Myocyte (in vitro differentiated cells): ENCODE results near the gene FUT3. TPM values are rescaled to one million over a fixed set of nuclear protein-coding genes. Genes with fewer than 3 reads are reported as not detected.
A peak's percentile ranks its signal among the peaks of the same experiment; 100 is the strongest.
"Not testable (repeated sequence)": the region's sequence is repeated elsewhere in the genome, so short reads cannot be mapped to it uniquely, and the experiment has no call there.

Experiments used
- DNase-seq: peaks from one replicate; pipeline ENCODE4 v3.0.0-alpha.2; 2012; ENCODE audit warnings: low read depth
- polyA plus RNA-seq: library from polyadenylated mRNA; unstranded; fragments of >200 nt; gene quantifications from one replicate; pipeline ENCODE4 v1.2.1, GENCODE V29; 2012; ENCODE audit warnings: missing spikeins
- total RNA-seq: library from RNA; depleted of rRNA; stranded (reverse); fragments of >200 nt; gene quantifications from 2 replicates; pipeline ENCODE4 v1.2.3, GENCODE V29; 2014

Gene FUT3
- total RNA-seq = not detected in 2 replicates
- 0.15 TPM for polyA plus RNA-seq

- no peak for DNase-seq
Measured at GRCh38 chr19:5851302-5851701, at the start of gene FUT3. FUT3 (minus strand) TSS chr19:5851449.

- DNase-seq = no peak
Measured at GRCh38 chr19:5900976-5901375, 49.7 kb upstream of the FUT3 start.

DNA sequence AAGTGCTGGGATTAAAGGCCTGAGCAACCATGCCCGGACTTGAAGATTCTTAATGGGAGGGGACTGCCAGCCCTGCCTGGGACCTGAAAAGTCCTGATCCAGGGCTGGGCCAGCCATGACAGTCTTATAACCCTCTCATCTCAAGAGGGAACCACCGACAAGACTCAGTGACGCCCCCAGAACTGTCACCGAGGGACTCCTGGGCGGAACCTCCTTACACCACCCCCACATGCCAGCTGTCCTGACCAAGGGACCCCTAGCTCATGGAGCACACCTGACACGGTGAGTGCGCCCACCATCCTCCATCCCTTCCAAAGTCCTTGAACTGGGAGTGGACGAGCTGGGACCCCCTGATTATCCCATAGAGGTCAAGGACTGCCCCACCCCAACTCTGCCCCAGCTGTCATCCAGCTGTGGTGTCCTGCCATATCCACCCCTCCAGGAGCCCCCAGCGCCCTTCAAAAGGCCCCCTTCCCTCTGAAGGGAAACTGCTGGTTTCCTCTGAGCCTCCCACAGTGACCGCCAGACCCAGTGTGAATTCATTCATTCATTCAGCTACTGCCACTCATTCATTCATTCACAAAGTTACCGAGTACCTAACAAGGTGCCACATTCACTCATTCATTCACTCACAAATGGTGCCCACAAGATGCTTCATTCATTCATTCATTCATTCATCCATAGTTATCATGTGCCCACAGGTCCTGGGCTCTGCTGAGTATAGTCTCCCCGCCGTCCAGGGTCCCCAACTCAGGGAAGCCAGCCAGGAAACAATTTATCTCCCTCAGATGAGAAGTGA is 48.7 kb upstream of the FUT3 start:
- no peak for DNase-seq

DNA sequence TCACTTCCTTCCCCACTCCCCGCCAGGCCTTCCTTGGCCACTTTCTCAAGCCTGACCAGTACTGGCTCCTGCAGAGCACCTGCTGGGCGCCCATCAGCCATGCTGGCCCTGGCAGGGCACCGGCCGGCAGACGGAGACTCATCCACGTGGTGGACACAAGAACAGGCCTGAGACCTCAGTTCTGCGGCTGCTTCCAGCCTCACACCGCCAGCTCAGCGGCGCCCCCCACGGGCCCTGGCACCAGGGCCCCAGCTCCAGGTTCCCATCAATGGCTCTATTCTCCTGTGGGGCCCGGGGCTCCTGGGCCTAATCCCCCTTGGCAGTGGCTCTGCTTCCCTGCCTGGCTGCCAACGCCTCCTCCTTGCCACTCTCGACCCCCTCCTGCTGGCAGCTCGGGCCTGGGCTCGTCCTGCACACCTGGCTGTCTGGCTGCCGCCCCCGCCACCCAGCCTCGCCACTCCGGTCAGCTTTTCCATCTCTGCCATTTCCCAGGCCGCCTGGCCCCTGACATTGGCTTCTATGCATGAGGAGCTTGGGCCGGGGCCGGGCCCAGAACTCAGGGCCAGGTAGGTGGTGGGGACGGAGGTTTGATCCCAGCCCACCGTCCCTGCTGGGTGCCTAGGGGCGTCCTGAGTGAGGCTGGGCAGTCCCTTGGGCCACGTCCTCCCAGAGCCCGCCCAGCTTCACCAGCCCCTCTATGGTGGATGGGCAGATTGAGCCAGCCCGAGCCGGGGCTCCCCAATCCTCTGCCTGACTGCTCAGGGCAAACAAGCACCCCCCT is 46.1 kb upstream of the FUT3 start:
- no peak for DNase-seq

- DNase-seq = no peak
Measured at GRCh38 chr19:5896365-5897076, 45.3 kb upstream of the FUT3 start.

DNA sequence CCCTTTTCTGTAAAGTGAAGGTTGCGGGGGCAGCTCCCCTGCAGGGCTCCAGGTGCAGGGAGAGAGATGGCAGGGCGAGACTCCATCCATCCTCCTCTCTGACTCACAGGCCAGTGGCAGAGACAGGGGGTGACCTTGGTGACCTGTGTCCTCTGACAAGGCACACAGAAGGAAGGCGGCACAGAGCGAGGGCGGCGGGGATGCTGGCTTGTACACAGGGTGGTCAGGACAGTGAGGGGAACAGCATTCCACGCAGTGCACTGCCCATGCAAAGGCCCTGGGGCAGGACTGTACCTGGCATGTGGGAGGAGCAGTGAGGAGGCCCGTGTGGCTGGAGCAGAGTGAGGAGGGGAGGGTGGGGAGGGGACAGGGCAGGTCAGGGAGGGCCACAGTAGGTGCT is 44.6 kb upstream of the FUT3 start:
- DNase-seq = no peak

- DNase-seq = no peak
Measured at GRCh38 chr19:5895409-5895808, 44.2 kb upstream of the FUT3 start.

DNA sequence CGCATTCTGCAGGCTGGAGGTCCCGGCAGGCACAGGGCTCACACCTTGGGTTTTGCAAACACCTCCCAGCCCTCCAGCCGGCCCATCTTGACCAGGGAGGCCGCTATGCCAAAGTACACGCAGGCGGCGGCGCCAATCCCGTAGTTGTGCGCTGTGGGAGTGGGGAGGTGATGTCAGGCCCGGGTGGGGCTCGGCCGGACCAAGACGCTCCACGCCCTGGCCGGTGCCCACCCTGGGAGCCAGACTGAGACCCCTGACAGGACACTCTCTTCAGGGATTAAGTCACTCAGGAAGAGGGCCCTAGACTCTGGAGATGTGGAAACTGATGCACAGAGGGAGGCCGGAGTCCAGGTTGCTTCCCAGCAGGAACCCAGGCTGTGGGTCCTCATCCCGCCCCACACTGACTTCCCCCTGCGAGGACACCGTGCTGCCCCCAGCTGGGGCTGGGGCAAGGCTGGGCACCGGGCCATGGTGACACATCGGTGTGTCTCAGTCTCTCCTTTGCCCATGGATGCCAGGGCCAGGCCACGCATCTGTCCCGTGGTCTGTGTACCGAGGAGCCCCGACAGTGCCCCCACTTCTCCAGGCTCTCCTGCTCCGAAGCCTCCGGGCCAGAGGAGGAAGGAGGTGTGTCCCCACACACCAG is 43.6 kb upstream of the FUT3 start:
- no peak for DNase-seq

DNA sequence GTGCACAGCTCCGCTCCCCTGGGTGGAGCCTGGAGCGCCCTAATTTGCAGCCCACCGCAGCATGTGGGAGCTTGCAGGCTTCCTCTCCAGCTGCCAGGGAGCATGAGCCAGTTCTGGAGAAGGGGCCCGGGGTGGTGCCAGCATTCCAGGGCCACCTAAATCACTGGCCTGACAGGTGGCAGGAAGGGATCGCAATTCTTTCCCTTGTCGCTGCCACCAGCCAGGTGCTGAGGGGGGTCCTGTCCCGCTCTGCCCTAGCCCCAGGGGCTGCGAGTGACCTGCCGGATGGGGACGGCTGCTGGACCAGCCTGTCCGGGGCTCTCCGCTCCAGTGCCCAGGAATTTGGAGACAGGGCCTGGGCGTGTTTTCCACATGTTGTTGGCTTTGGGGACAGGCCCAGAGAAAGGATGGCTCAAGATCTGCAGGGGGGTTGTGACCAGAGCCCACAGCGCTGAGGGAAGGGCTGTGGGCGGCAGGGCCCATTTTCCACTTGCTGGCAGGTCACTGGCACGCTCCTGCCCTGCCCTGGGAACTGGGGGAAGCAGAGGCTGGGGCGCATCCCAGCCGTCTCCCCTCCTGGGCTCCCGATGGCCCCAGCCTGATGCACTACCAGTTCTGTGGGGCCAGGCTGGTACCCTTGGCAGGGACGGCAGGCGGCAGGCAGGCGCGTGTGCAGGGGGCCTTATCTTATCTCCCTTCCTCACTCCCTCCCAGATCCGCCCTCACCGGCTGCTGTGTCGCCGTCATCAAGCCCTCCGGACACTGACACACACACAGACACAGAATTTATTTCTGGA is 42.9 kb upstream of the FUT3 start:
- DNase-seq = peak; percentile 47

DNA sequence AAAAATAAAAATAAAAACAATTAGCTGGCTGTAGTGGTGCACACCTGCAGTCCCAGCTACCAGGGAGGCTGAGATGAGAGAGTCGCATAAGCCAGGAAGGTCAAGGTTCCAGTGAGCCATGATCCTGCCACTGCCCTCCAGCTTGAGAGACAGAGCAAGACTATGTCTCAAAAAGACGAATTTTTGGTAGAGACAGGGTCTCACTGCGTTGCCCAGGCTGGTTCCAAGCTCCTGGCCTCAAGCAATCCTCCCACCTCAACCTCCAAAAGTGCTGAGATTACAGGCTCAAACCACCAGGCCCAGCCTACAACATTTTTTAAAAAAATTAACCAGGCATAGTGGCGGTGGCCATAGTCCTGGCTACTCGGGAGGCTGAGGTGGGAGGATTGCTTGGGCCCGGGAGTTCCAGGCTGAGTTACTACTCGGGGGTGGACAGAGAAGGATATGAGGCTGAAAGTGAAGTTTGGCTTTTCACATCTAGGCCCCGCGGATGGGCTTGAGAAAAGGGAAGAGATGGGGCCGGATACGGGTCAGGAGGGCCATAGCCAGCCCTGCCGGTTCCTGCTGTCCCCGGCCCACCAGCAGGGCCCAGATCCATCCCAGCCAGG is 42.2 kb upstream of the FUT3 start:
- no peak for DNase-seq

DNA sequence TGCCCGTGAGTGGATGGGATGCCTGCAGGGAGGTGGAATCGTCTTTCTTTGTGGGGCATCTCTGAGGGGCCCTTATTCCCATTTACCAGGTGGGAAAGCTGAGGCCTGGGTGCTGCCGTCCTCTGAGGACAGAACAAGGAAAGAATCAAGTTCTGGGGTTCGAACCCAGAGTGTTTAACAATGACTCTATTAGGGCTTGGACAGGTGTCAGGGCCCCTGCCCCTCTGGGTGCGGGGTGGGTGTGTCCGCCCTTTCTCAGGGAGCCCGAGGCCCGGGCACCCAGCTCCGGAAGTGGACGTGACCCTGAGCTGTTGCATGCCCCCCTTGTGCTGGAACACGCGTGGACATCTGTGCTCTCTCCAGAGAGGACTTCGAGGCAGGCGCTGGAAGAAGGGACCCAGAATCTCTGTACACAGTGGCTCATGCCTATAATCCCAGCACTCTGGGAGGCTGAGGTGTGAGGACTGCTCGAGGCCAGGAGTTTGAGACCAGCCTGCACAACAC is 41.6 kb upstream of the FUT3 start:
- no peak for DNase-seq

DNA sequence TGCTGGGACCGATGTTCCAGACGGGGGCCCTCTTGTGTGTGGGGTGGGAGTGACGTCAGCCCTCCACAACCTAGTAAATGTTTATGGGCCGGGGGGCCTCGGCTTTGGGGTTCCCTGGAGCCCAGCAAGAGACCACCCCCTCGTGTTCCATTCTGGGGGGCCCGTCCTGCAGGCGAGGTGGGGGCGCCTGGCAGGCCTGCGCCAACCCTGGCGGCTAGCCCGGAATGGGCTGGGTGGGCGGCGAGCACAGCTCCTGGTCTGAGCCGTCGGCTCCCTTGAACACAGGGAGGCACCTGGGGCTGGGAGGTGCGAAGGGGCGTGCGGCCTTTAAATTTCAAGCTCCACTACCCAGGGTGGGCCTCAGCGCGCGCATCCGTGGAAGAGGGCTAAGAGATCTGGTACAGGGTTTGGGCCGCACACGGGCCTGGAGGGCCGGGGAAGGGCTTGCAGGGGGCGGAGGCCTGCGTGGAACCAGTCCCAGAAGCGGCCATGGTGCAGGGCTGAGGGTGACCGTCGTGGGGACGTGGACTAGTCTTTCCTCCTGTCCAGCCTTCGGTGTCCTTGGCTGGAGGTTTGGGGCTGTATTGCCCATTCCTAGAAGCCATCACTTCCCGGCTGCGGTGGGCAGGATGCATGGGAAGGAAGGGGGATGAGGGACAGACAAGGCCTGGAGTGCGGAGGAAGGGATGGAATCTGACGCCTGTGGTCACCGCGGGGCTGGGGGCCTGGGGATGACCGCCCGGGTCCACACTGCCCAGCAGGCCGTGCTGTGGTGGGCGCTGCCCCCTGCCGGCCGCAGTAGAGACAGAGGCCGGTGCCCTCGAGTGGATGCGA is 40.9 kb upstream of the FUT3 start:
- DNase-seq = peak; percentile 48

GRCh38 chr19:5891572-5891937 is 40.3 kb upstream of the FUT3 start:
- DNase-seq = no peak

- no peak for DNase-seq
Measured at GRCh38 chr19:5890099-5890498, 38.9 kb upstream of the FUT3 start.

DNA sequence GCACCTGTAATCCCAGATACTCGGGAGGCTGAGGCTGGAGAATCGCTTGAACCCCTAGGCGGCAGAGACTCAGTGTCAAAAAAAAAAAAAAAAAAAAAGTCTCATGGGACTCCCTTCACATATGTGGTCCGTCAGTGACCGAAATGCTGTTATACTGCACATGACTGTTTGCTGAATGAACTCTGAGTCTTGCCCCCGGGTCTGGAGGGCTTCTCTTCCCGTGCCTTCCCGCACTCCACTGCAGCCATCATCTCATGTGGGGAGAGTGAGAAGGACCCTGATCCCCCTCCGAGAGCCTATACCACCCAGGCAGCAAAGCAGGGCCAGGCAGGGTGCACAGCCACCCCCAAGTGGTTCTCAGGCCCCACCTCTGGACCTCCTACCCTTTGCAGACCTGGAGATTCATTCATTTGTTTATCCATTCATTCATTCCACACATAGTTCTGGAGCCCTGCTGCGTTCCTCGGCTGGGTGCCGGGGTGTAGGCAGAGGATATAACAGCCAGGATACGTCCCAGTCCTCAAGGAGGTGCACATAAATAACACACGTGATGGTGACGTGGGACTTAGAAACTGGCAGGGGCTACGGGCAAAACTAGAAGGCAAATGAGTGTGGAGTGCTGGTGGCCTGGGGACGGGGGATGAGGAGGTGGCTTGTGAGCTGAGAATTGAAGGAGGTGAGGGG is 38.2 kb upstream of the FUT3 start:
- no peak for DNase-seq

DNA sequence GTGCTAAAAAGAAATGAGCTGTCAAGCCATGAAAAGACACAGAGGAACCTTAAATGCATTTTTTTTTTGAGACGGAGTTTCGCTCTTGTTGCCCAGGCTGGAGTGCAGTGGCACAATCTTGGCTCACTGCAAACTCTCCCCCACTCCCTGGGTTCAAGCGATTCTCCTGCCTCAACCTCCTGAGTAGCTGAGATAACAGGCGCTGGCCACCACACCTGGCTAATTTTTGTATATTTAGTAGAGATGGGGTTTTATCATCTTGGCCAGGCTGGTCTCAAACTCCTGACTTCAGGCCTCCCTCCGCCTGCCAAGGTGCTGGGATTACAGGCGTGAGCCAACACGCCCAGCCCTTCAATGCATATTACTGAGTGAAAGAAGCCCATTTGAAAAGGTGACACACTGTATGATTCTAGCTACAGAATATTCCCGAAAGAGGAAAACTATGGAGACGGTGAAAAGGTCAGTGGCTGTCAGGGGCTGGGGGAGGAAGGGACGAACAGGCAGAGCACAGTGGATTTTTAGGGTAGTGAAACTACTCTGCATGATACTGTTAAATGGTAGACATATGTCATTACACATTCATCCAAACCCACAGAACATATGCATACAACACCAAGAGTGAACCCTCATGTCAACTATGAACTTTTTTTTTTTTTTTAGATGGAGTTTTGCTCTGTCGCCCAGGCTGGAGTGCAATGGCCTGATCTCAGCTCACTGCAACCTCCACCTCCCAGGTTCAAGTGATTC is 33.0 kb upstream of the FUT3 start:
- DNase-seq = not testable (repeated sequence)

DNA sequence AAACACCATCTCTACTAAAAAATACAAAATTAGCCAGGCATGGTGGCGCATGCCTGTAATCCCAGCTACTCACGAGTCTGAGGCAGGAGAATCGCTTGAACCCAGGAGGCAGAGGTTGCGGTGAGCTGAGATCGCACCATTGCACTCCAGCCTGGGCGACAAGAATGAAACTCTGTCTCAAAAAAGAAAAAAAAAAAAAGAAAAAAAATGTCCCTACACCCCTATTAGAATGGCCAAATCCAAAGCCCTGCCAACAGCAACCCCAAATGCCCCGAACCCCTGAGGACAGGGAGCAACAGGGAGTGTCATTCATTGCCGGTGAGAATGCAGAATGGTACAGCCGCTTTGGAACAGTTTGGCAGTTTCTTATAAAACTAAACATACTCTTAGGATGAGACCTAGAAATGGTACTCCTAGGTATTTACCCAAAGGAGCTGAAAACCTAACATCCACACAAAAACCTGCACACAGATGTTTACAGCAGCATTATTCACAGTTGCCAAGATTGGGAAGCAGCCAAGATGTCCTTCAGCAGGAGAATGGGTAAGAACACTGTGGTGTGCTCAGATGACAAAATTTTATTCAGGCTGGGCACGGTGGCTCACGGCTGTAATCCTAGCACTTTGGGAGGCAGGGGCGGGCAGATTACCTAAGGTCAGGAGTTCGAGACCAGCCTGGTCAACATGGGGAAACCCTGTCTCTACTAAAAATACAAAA is 32.1 kb upstream of the FUT3 start:
- DNase-seq = not testable (repeated sequence)
